H1 (cell line): ENCODE measurements around the gene WNK2. TPM values are rescaled to one million over a fixed set of nuclear protein-coding genes. Genes with fewer than 3 reads are reported as not detected.

ENCODE experiments used
- USF2 ChIP-seq: IDR thresholded peaks from 2 replicates; pipeline ENCODE4 v1.6.1; 2011; ENCODE audit warnings: low read length, improper control_type of control experiment
- polyA plus RNA-seq, 7 experiments: library from polyadenylated mRNA; depleted of rRNA in 3 of 7; stranded (reverse) in 5 of 7; unstranded in 2 of 7; fragments of >200 nt in 5 of 7; fragments of 200-250 nt in 2 of 7; gene quantifications; 1 replicate in 5 of 7; 2 replicates in 1 of 7; 4 replicates in 1 of 7; pipeline versions ENCODE4 v1.2.1 to v1.2.3, GENCODE V29; 2011 to 2013; ENCODE audit warnings: missing spikeins in 2 of 7, mixed read lengths in 2 of 7
- total RNA-seq: library from RNA; stranded (reverse); fragmentation: NEBNext Ultra II Directional; extraction: Animal tissue kit (Norgen Biotek cat#: 25700); gene quantifications from 2 replicates; pipeline ENCODE4 v1.2.1, GENCODE V29; 2021
- TF ChIP-seq, protein P1 (sequence below), 3 experiments: IDR thresholded peaks; 1 replicate in 2 of 3; 2 replicates in 1 of 3; pipeline versions ENCODE4 v1.5.1 to v1.6.1; 2011; ENCODE audit warnings: low read length in 3 of 3, mild to moderate bottlenecking in 3 of 3, inconsistent platforms in 2 of 3, low read depth in 1 of 3, moderate library complexity in 1 of 3; ENCODE audit not compliant: insufficient read depth in 1 of 3; ENCODE audit errors: control extremely low read depth in 1 of 3
- TF ChIP-seq, protein P2 (sequence below): IDR thresholded peaks from 2 replicates; pipeline ENCODE4 v1.6.1; 2012; ENCODE audit warnings: inconsistent platforms

WNK2 gene
- total and polyA plus RNA-seq, 2 of the 8 experiments (the other 6 are each of a cell fraction or from before 2014, with no cell fraction given) = 12.0 to 87.2 TPM

DNA sequence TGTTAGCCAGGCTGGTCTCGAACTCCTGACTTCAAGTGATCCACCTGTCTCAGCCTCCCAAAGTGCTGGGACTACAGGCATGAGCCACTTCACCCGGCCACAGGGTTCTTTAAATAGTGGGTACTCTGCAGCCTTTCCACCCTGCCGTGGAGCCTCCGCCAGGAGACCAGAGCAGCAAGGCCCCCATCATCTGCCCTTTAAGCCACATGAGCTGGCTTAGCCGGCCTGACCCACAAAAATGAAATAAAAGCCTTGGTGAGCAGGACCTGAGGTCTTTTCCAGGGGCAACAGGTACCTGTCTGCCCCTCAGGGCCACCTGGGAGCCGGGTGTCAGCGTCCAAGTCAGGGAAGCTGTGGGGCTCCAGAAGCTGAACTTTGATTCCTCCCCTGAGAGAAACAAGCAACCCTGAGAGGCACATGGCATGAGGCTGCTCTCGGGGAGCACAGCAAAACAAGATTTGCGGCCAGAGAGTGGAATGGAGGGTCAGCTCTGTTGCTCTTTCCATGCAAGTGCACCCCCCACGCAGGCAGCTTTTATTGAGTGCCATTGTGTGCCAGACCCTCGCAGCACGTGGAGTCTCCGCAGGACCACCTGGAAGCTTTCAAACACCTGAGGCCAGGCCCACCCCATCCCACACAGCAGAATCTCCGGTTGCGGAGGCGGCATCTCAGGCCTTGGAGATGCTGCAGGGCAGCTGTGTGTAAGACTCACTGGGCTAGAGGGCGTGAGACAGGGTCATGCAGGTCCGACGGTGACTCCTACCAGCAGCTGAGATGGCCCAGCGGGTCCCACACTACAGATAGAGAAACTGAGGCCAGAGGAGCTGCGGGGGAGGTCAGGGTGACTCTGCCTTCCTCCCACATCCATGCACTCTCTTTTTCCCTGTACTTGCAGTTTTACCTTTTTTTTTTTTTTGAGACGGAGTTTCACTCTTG, 4.8 kb upstream of the WNK2 start (continued):
- TF ChIP-seq, protein P1, sequence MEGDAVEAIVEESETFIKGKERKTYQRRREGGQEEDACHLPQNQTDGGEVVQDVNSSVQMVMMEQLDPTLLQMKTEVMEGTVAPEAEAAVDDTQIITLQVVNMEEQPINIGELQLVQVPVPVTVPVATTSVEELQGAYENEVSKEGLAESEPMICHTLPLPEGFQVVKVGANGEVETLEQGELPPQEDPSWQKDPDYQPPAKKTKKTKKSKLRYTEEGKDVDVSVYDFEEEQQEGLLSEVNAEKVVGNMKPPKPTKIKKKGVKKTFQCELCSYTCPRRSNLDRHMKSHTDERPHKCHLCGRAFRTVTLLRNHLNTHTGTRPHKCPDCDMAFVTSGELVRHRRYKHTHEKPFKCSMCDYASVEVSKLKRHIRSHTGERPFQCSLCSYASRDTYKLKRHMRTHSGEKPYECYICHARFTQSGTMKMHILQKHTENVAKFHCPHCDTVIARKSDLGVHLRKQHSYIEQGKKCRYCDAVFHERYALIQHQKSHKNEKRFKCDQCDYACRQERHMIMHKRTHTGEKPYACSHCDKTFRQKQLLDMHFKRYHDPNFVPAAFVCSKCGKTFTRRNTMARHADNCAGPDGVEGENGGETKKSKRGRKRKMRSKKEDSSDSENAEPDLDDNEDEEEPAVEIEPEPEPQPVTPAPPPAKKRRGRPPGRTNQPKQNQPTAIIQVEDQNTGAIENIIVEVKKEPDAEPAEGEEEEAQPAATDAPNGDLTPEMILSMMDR (IDR thresholded peaks at IDR 0.05; ENCODE audit: control extremely low read depth in 1 of 3, insufficient read depth in 1 of 3, low read depth in 1 of 3, low read length in 3 of 3) = no peak
- TF ChIP-seq, protein P2, sequence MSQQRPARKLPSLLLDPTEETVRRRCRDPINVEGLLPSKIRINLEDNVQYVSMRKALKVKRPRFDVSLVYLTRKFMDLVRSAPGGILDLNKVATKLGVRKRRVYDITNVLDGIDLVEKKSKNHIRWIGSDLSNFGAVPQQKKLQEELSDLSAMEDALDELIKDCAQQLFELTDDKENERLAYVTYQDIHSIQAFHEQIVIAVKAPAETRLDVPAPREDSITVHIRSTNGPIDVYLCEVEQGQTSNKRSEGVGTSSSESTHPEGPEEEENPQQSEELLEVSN = no peak
- no peak for TF ChIP-seq USF2
